ENCODE measurements around the gene FASTKD2.

The FASTKD2 gene

DNA sequence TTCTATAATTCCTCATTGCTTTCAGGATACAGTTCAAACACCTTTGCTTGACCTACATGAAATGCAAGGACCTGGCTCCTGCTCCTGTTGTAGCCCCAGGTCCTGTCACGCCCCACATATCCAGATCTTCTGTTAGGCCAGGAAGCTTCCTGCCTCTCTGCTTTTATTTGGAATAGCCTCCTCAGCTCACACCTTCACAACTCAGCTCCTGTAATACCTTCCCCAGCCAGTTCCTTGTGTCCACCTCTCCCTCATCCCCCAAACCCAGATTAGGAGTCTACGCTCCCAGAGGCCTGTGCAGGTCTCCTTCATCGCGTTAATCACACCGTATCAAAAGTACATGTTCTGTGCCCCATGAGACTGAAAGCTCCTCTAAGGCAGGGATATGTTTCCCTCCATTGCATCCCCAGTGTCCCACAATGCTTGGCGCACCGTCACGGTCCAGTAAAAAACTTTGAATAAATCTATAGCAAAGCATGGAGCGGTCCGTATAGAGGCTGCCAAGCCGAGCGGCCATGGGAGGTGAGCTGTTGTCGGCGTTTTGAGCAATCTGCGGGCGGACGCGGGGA lies 649 bp upstream of the FASTKD2 start:
- Histone ChIP-seq H3K4me2 (ENCODE audit: insufficient read depth, low read length) (peak overlapping the region; percentile 90), H4K20me1 (ENCODE audit: insufficient read depth, low read length) (no peaks in the 10 kb centered on the region), H3K4me1 (ENCODE audit: insufficient read depth, low read length) (peaks cover 42% of the 10 kb centered on the region), H3K27me3 (ENCODE audit: insufficient read depth, low read length, poor library complexity) (no peaks in the 10 kb centered on the region), H3K9ac (ENCODE audit: low read depth, low read length) (peak overlapping the region; percentile 81), H2AFZ (ENCODE audit: low read depth, low read length) (peak overlapping the region; percentile 97), H3K9me3 (ENCODE audit: insufficient read depth, low read length, severe bottlenecking) (no peaks in the 10 kb centered on the region), H3K79me2 (ENCODE audit: insufficient read depth, low read length) (peaks cover 36% of the 10 kb centered on the region), H3K4me3 (ENCODE audit: low read depth in 1 of 2, low read length in 2 of 2) (peak overlapping the region; percentile 60 to 99), H3K36me3 (ENCODE audit: insufficient read depth, low read length) (peaks cover 25% of the 10 kb centered on the region), H3K27ac (ENCODE audit: low read length) (peak overlapping the region; percentile 90)
- no peak for DNase-seq
- TF ChIP-seq CTCF (IDR thresholded peaks at IDR 0.05; ENCODE audit: borderline replicate concordance, extremely low read depth, low read length, poor library complexity, severe bottlenecking) (no peak), EZH2 (IDR thresholded peaks at IDR 0.05; ENCODE audit: borderline replicate concordance, low read depth, low read length, severe bottlenecking) (no peak)
- no peak for ATAC-seq (ENCODE audit: insufficient read depth, low read depth)

DNA sequence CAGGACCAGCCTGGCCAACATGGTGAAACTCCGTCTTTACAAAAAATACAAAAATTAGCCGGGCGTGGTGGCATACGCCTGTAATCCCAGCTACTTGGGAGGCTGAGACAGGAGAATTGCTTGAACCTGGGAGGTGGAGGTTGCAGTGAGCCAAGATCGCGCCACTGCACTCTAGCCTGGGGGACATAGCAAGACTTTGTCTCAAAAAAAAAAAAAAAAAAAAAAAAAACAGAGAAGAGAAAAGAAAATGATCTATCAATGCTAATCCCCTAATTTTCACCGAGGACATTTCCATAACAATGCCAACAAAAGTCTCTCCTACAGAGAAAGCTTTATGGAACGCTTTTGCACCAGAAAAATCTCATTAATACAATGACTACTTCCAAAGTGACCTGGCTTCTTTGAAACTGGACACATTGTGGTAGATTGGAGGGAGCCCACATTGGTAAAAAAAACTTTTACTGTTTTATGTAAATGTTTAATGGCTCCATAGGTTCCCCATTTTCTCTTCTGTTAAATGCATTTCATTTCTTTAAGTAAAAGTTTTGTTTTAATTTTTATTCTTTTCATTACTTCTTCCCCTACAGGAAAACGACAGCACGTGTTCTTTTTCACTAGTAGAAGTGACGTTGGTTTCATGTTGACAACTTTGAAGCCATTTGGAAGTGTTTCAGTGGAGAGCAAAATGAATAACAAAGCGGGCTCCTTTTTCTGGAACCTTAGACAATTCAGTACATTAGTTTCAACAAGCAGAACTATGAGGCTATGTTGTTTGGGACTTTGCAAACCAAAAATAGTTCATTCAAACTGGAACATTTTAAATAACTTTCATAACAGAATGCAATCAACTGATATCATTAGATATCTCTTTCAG lies 888 bp downstream of the FASTKD2 start:
- Histone ChIP-seq H4K20me1 (ENCODE audit: insufficient read depth, low read length) (no peaks in the 10 kb centered on the region), H3K4me3 (ENCODE audit: low read depth in 1 of 2, low read length in 2 of 2) (peak overlapping the region; percentile 60 to 99; a peak in 3 of 4 replicates), H3K27me3 (ENCODE audit: insufficient read depth, low read length, poor library complexity) (no peaks in the 10 kb centered on the region), H3K36me3 (ENCODE audit: insufficient read depth, low read length) (peaks cover 33% of the 10 kb centered on the region), H3K79me2 (ENCODE audit: insufficient read depth, low read length) (peaks cover 36% of the 10 kb centered on the region), H3K9ac (ENCODE audit: low read depth, low read length) (peak overlapping the region; percentile 81), H3K4me1 (ENCODE audit: insufficient read depth, low read length) (peaks cover 42% of the 10 kb centered on the region), H2AFZ (ENCODE audit: low read depth, low read length) (peak overlapping the region; percentile 97), H3K4me2 (ENCODE audit: insufficient read depth, low read length) (peak overlapping the region; percentile 90), H3K27ac (ENCODE audit: low read length) (peak overlapping the region; percentile 90; the same call in 1 of the 2 replicates), H3K9me3 (ENCODE audit: insufficient read depth, low read length, severe bottlenecking) (no peaks in the 10 kb centered on the region)
- TF ChIP-seq CTCF (IDR thresholded peaks at IDR 0.05; ENCODE audit: borderline replicate concordance, extremely low read depth, low read length, poor library complexity, severe bottlenecking) (no peak), EZH2 (IDR thresholded peaks at IDR 0.05; ENCODE audit: borderline replicate concordance, low read depth, low read length, severe bottlenecking) (no peak)
- DNase-seq, result no peak
- no peak for ATAC-seq (ENCODE audit: insufficient read depth, low read depth)

GRCh38 chr2:206774871-206775270 lies 9.5 kb downstream of the FASTKD2 start:
- H3K9ac ChIP-seq (ENCODE audit: low read depth, low read length), result no peak overlapping the region
- H3K9me3 ChIP-seq (ENCODE audit: insufficient read depth, low read length, severe bottlenecking), result peaks cover 8% of the 10 kb centered on the region
- ATAC-seq (ENCODE audit: insufficient read depth, low read depth), result no peak
- DNase-seq, result no peak
- TF ChIP-seq EZH2 (IDR thresholded peaks at IDR 0.05; ENCODE audit: borderline replicate concordance, low read depth, low read length, severe bottlenecking) (no peak), CTCF (IDR thresholded peaks at IDR 0.05; ENCODE audit: borderline replicate concordance, extremely low read depth, low read length, poor library complexity, severe bottlenecking) (no peak)
- peaks cover 6% of the 10 kb centered on the region; the same call in 1 of the 2 replicates for H3K79me2 ChIP-seq (ENCODE audit: insufficient read depth, low read length)
- H3K36me3 ChIP-seq (ENCODE audit: insufficient read depth, low read length), result peaks cover 86% of the 10 kb centered on the region
- H4K20me1 ChIP-seq (ENCODE audit: insufficient read depth, low read length), result no peaks in the 10 kb centered on the region
- H3K27me3 ChIP-seq (ENCODE audit: insufficient read depth, low read length, poor library complexity), result no peaks in the 10 kb centered on the region
- H3K4me2 ChIP-seq (ENCODE audit: insufficient read depth, low read length), result no peak overlapping the region
- H2AFZ ChIP-seq (ENCODE audit: low read depth, low read length), result no peak overlapping the region
- H3K4me3 ChIP-seq (ENCODE audit: low read depth in 1 of 2, low read length in 2 of 2), result no peak overlapping the region
- no peak overlapping the region for H3K27ac ChIP-seq (ENCODE audit: low read length)
- H3K4me1 ChIP-seq (ENCODE audit: insufficient read depth, low read length), result no peaks in the 10 kb centered on the region
